Mesenchymal stem cell (in vitro differentiated cells and primary cell): ENCODE data around the gene JAG1.
A peak's percentile ranks its signal among the peaks of the same experiment; 100 is the strongest.

ENCODE experiments used
- DNase-seq: peaks from one replicate; pipeline ENCODE4 v3.0.0-alpha.2; 2013
- H2AFZ ChIP-seq: one replicate; pipeline ENCODE4 v1.6.1; 2013; ENCODE audit warnings: low read depth, mild to moderate bottlenecking, control low read depth, inconsistent platforms, low read length, moderate library complexity
- H2AK5ac ChIP-seq: 2 replicates; pipeline ENCODE4 v1.6.1; 2013; ENCODE audit warnings: low read length, moderate library complexity, mild to moderate bottlenecking, inconsistent platforms; ENCODE audit not compliant: severe bottlenecking
- H2BK120ac ChIP-seq: one replicate; pipeline ENCODE4 v1.6.1; 2013; ENCODE audit warnings: low read depth, mild to moderate bottlenecking, inconsistent platforms, low read length, moderate library complexity
- H2BK12ac ChIP-seq, 2 experiments: one replicate each; pipeline ENCODE4 v1.6.1; 2013; ENCODE audit warnings: inconsistent platforms in 2 of 2, low read length in 2 of 2, mild to moderate bottlenecking in 2 of 2, moderate library complexity in 2 of 2, control low read depth in 1 of 2
- H2BK15ac ChIP-seq: one replicate; pipeline ENCODE4 v1.6.1; 2013; ENCODE audit warnings: mild to moderate bottlenecking, low read depth, inconsistent platforms; ENCODE audit not compliant: poor library complexity, severe bottlenecking
- H2BK5ac ChIP-seq: 2 replicates; pipeline ENCODE4 v1.6.1; 2013; ENCODE audit warnings: low read depth, mild to moderate bottlenecking, low read length, control low read depth, inconsistent platforms; ENCODE audit not compliant: poor library complexity, severe bottlenecking
- H3K14ac ChIP-seq, 2 experiments: one replicate each; pipeline ENCODE4 v1.6.1; 2013; ENCODE audit warnings: inconsistent platforms in 2 of 2, low read length in 2 of 2, control low read depth in 1 of 2, mild to moderate bottlenecking in 1 of 2, moderate library complexity in 1 of 2
- H3K18ac ChIP-seq, 2 experiments: one replicate each; pipeline ENCODE4 v1.6.1; 2013; ENCODE audit warnings: inconsistent platforms in 2 of 2, low read length in 2 of 2, control low read depth in 1 of 2, low read depth in 1 of 2, mild to moderate bottlenecking in 1 of 2
- H3K23ac ChIP-seq, 2 experiments: one replicate each; pipeline ENCODE4 v1.6.1; 2013; ENCODE audit warnings: inconsistent platforms in 2 of 2, low read length in 2 of 2, mild to moderate bottlenecking in 2 of 2, moderate library complexity in 2 of 2, control low read depth in 1 of 2
- H3K27ac ChIP-seq: 2 replicates; pipeline ENCODE4 v1.5.1; 2013; ENCODE audit warnings: mild to moderate bottlenecking, moderate library complexity, low read length, control low read depth, inconsistent platforms; ENCODE audit not compliant: poor library complexity, severe bottlenecking
- H3K27me3 ChIP-seq, 2 experiments: 2 replicates each; pipeline versions ENCODE4 v1.6.1 to v1.7.0; 2013; ENCODE audit warnings: low read length in 2 of 2, mild to moderate bottlenecking in 2 of 2, moderate library complexity in 2 of 2, control low read depth in 1 of 2, inconsistent platforms in 1 of 2; ENCODE audit not compliant: control insufficient read depth in 1 of 2, insufficient read depth in 1 of 2
- H3K36me3 ChIP-seq, 2 experiments: 2 replicates each; pipeline versions ENCODE4 v1.6.1 to v1.7.0; 2013; ENCODE audit warnings: low read length in 2 of 2, control low read depth in 1 of 2, inconsistent platforms in 1 of 2, low read depth in 1 of 2, mild to moderate bottlenecking in 1 of 2; ENCODE audit not compliant: insufficient read depth in 2 of 2, control insufficient read depth in 1 of 2
- H3K4ac ChIP-seq, 2 experiments: one replicate each; pipeline ENCODE4 v1.6.1; 2013; ENCODE audit warnings: inconsistent platforms in 2 of 2, low read length in 2 of 2, mild to moderate bottlenecking in 2 of 2, moderate library complexity in 2 of 2, control low read depth in 1 of 2, low read depth in 1 of 2
- H3K4me1 ChIP-seq: 2 replicates; pipeline ENCODE4 v1.6.1; 2013; ENCODE audit warnings: low read depth, low read length, control low read depth; ENCODE audit not compliant: control insufficient read depth, insufficient read depth
- H3K4me2 ChIP-seq: 2 replicates; pipeline ENCODE4 v1.6.1; 2013; ENCODE audit warnings: low read length, mild to moderate bottlenecking, inconsistent platforms; ENCODE audit not compliant: poor library complexity, severe bottlenecking
- H3K4me3 ChIP-seq, 2 experiments: 2 replicates each; pipeline versions ENCODE4 v1.5.1 to v1.7.0; 2013; ENCODE audit warnings: low read length in 2 of 2, mild to moderate bottlenecking in 2 of 2, control low read depth in 1 of 2, low read depth in 1 of 2; ENCODE audit not compliant: insufficient read depth in 1 of 2
- H3K79me1 ChIP-seq: replicated peaks from 2 replicates; pipeline ENCODE4 v1.6.1; 2013; ENCODE audit warnings: mild to moderate bottlenecking, control low read depth, low read length, inconsistent platforms; ENCODE audit not compliant: poor library complexity, severe bottlenecking
- H3K9ac ChIP-seq: 2 replicates; pipeline ENCODE4 v1.7.0; 2013; ENCODE audit warnings: mild to moderate bottlenecking, low read length, moderate library complexity
- H3K9me3 ChIP-seq: 2 replicates; pipeline ENCODE4 v1.7.0; 2013; ENCODE audit warnings: mild to moderate bottlenecking, low read length; ENCODE audit not compliant: control insufficient read depth
- H4K8ac ChIP-seq: one replicate; pipeline ENCODE4 v1.6.1; 2013; ENCODE audit warnings: inconsistent platforms, mild to moderate bottlenecking, low read length, moderate library complexity
- H4K91ac ChIP-seq: one replicate; pipeline ENCODE4 v1.6.1; 2013; ENCODE audit warnings: mild to moderate bottlenecking, low read length, inconsistent platforms
- WGBS: methylation state at CpG from one replicate; pipeline ENCODE4 v1.1.7; 2013; ENCODE audit warnings: mixed read lengths; 5-methylcytosine and 5-hydroxymethylcytosine counted together

Gene JAG1

GRCh38 chr20:10666221-10667076, 7.3 kb downstream of the JAG1 start:
- H2BK5ac ChIP-seq = no peak overlapping the region
- H4K8ac ChIP-seq = no peak overlapping the region
- peaks cover 38% of the 10 kb centered on the region for H3K79me1 ChIP-seq
- no peak overlapping the region for H3K23ac ChIP-seq
- peaks cover under 1% of the 10 kb centered on the region for H3K9me3 ChIP-seq
- no peak overlapping the region for H2BK120ac ChIP-seq
- H3K14ac ChIP-seq = no peak overlapping the region
- H2AK5ac ChIP-seq = peak overlapping the region; percentile 65
- no peak overlapping the region for H2AFZ ChIP-seq
- DNase-seq = no peak
- 94% methylated on average over 6 of the region's 7 CpGs for WGBS
- H3K36me3 ChIP-seq = peaks cover 32 to 40% of the 10 kb centered on the region in 2 experiments
- H3K4me1 ChIP-seq = peaks cover 21% of the 10 kb centered on the region
- H3K18ac ChIP-seq = no peak overlapping the region
- peak overlapping the region; percentile 20 for H3K9ac ChIP-seq
- H3K4ac ChIP-seq = no peak overlapping the region
- H3K4me3 ChIP-seq = no peak overlapping the region
- no peak overlapping the region for H2BK12ac ChIP-seq
- no peaks in the 10 kb centered on the region for H3K27me3 ChIP-seq
- H2BK15ac ChIP-seq = no peak overlapping the region
- no peak overlapping the region for H3K27ac ChIP-seq
- peak overlapping the region; percentile 1 for H4K91ac ChIP-seq
- H3K4me2 ChIP-seq = no peak overlapping the region

GRCh38 chr20:10665791-10666190, 8.0 kb downstream of the JAG1 start:
- DNase-seq = no peak
- Histone ChIP-seq H2BK5ac (no peak overlapping the region), H3K36me3 (peaks cover 37 to 47% of the 10 kb centered on the region in 2 experiments), H2BK12ac (peak overlapping the region in 1 of 2 experiments; percentile 59), H3K23ac (no peak overlapping the region), H4K91ac (no peak overlapping the region), H3K14ac (no peak overlapping the region), H4K8ac (peak overlapping the region; percentile 19), H2AK5ac (peak overlapping the region; percentile 65), H3K18ac (no peak overlapping the region), H3K4me3 (no peak overlapping the region), H3K4me2 (no peak overlapping the region), H3K9ac (peak overlapping the region; percentile 20), H2BK120ac (no peak overlapping the region), H3K9me3 (peaks cover 4% of the 10 kb centered on the region), H3K27ac (no peak overlapping the region), H2AFZ (no peak overlapping the region), H3K4ac (no peak overlapping the region), H3K79me1 (peaks cover 43% of the 10 kb centered on the region), H2BK15ac (peak overlapping the region; percentile 44), H3K4me1 (peaks cover 24% of the 10 kb centered on the region), H3K27me3 (no peaks in the 10 kb centered on the region)
- 74% methylated on average over 6 of the region's 6 CpGs for WGBS

DNA sequence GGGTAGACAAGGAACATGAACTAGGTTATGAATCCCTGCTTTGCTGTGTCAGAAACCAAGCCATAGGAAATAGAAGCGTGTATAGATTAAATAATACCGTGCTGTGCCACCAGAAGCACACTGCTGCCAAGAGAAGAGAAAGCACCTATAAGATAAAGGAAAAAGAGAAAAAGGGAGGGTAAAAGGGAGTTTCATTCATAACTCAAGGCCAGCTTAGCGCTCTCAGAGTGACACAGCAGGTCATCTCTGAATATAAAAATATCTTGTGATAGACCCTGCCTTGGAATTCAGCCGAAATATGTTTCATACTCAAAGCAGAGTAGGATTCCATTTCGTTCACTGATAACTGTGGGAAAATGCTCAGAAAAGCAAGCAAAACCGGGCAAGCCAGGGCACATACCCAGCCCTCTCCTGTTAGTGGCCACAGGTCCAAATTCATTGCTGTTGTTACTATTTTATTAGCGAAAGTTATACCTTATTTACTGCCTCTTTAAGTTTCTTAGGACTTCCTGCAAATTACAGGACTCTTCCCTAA, 8.7 kb downstream of the JAG1 start:
- DNase-seq = no peak
- WGBS = 75% methylated on average over 6 of the region's 7 CpGs
- no peak overlapping the region for H2AK5ac ChIP-seq
- H2BK15ac ChIP-seq = no peak overlapping the region
- H2AFZ ChIP-seq = no peak overlapping the region
- H3K36me3 ChIP-seq = peaks cover 41 to 53% of the 10 kb centered on the region in 2 experiments
- no peak overlapping the region for H3K4ac ChIP-seq
- no peak overlapping the region for H3K4me2 ChIP-seq
- peak overlapping the region in 1 of 2 experiments; percentile 38 for H3K18ac ChIP-seq
- H3K4me1 ChIP-seq = peaks cover 29% of the 10 kb centered on the region
- H3K4me3 ChIP-seq = no peak overlapping the region
- H3K23ac ChIP-seq = no peak overlapping the region
- H2BK12ac ChIP-seq = no peak overlapping the region
- peaks cover 4% of the 10 kb centered on the region for H3K9me3 ChIP-seq
- H4K8ac ChIP-seq = no peak overlapping the region
- H3K27ac ChIP-seq = no peak overlapping the region
- H3K14ac ChIP-seq = no peak overlapping the region
- no peak overlapping the region for H4K91ac ChIP-seq
- peaks cover 43% of the 10 kb centered on the region for H3K79me1 ChIP-seq
- peak overlapping the region; percentile 20 for H3K9ac ChIP-seq
- no peak overlapping the region for H2BK5ac ChIP-seq
- no peaks in the 10 kb centered on the region for H3K27me3 ChIP-seq
- no peak overlapping the region for H2BK120ac ChIP-seq

DNA sequence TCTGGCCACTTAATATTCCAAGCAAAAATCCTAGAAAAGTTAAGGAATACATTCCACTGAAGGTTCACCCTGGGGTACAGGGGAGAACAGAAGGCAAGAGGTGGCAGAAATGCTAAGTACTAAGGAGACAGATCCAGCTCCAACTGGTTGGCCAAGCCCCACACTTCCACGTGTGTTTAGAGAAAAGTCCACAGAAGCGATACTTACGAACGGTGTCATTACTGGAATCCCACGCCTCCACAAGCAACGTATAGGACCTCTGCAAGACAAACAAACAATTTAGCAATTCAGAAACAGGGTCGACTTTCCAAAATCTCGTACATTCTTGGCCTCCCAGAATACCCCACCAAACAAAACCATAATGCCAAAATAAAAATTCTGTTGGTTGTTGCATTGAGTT, 10.0 kb downstream of the JAG1 start:
- H2BK5ac ChIP-seq = no peak overlapping the region
- no peak overlapping the region for H2AFZ ChIP-seq
- peaks cover 4% of the 10 kb centered on the region for H3K9me3 ChIP-seq
- H3K4me3 ChIP-seq = no peak overlapping the region
- DNase-seq = no peak
- peaks cover 29% of the 10 kb centered on the region for H3K4me1 ChIP-seq
- no peak overlapping the region for H3K9ac ChIP-seq
- H2BK12ac ChIP-seq = no peak overlapping the region
- H3K4ac ChIP-seq = no peak overlapping the region
- 95% methylated on average over 6 of the region's 8 CpGs for WGBS
- H3K27ac ChIP-seq = no peak overlapping the region
- no peak overlapping the region for H4K91ac ChIP-seq
- H2BK120ac ChIP-seq = no peak overlapping the region
- H3K4me2 ChIP-seq = no peak overlapping the region
- H3K27me3 ChIP-seq = no peaks in the 10 kb centered on the region
- H3K18ac ChIP-seq = no peak overlapping the region
- no peak overlapping the region for H3K14ac ChIP-seq
- no peak overlapping the region for H2AK5ac ChIP-seq
- H4K8ac ChIP-seq = no peak overlapping the region
- H2BK15ac ChIP-seq = no peak overlapping the region
- H3K23ac ChIP-seq = no peak overlapping the region
- peaks cover 43% of the 10 kb centered on the region for H3K79me1 ChIP-seq
- H3K36me3 ChIP-seq = peaks cover 43 to 65% of the 10 kb centered on the region in 2 experiments
